ENCODE results near the gene GALNS. TPM values are rescaled to one million over a fixed set of nuclear protein-coding genes. Genes with fewer than 3 reads are reported as not detected.

GALNS gene
- total and polyA plus RNA-seq, 2 donors (not counting 3 experiments of a cell fraction or from before 2014, with no cell fraction given): 21.8 to 40.2 TPM

GRCh38 chr16:88817785-88818574, 38.8 kb downstream of the GALNS start:
- CTCF ChIA-PET: interaction anchor here (0.8 to 2.5 kb wide), 2 partner anchors 40 to 349 kb away, joined by 3 to 11 read pairs; no protein-coding TSS in a partner anchor
- H3K79me2 ChIP-seq (ENCODE audit: control insufficient read depth, insufficient read depth, low read length): no peaks in the 10 kb centered on the region
- intact Hi-C loops (cut with micrococcal nuclease): no loop called here
- no peak overlapping the region for H3K9ac ChIP-seq (replicated peaks; ENCODE audit: extremely low read depth, insufficient read depth, low read length)
- FAIRE-seq (no peak), DNase-seq (ENCODE audit: low read depth, low spot score) (no peak)
- dilution Hi-C loops (cut with MboI; ENCODE audit: extremely low pct_ligation_motif_present, low sequenced_read_pairs): no loop called here
- H3K4me3 ChIP-seq (replicated peaks in 1 of 3; ENCODE audit: insufficient read depth in 1 of 3, low read depth in 1 of 3, low read length in 3 of 3): no peak overlapping the region
- no peak overlapping the region for H3K27ac ChIP-seq (ENCODE audit: insufficient read depth, low read depth, low read length)
- H3K9me3 ChIP-seq (replicated peaks; ENCODE audit: control insufficient read depth, insufficient read depth, low read length): no peaks in the 10 kb centered on the region
- no TSS peak for BruUV-seq (replicated peaks)
- H3K9me1 ChIP-seq (replicated peaks; ENCODE audit: control insufficient read depth, extremely low read depth, insufficient read depth, low read length): no peaks in the 10 kb centered on the region
- no peak overlapping the region for H2AFZ ChIP-seq (ENCODE audit: low read depth, low read length)
- no peaks in the 10 kb centered on the region for H3K27me3 ChIP-seq (ENCODE audit: control insufficient read depth in 2 of 2, insufficient read depth in 2 of 2, low read length in 2 of 2)
- POLR2A ChIA-PET: no interaction called here
- TF ChIP-seq EZH2 (IDR thresholded peaks at IDR 0.05; ENCODE audit: borderline replicate concordance, low read depth, low read length, severe bottlenecking) (no peak), FOS (IDR thresholded peaks at IDR 0.05; ENCODE audit: borderline replicate concordance, insufficient read depth, low read length) (no peak), POLR2A (IDR thresholded peaks at IDR 0.05; ENCODE audit: low read depth, low read length) (no peak), GATA2 (IDR thresholded peaks at IDR 0.05; ENCODE audit: insufficient read depth, insufficient read length, low read depth, low read length) (no peak), MYC (IDR thresholded peaks at IDR 0.05; ENCODE audit: low read depth, low read length) (no peak)
- TF ChIP-seq, protein P1, sequence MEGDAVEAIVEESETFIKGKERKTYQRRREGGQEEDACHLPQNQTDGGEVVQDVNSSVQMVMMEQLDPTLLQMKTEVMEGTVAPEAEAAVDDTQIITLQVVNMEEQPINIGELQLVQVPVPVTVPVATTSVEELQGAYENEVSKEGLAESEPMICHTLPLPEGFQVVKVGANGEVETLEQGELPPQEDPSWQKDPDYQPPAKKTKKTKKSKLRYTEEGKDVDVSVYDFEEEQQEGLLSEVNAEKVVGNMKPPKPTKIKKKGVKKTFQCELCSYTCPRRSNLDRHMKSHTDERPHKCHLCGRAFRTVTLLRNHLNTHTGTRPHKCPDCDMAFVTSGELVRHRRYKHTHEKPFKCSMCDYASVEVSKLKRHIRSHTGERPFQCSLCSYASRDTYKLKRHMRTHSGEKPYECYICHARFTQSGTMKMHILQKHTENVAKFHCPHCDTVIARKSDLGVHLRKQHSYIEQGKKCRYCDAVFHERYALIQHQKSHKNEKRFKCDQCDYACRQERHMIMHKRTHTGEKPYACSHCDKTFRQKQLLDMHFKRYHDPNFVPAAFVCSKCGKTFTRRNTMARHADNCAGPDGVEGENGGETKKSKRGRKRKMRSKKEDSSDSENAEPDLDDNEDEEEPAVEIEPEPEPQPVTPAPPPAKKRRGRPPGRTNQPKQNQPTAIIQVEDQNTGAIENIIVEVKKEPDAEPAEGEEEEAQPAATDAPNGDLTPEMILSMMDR (IDR thresholded peaks at IDR 0.05; ENCODE audit: extremely low read depth in 1 of 2, insufficient read depth in 1 of 2, low read depth in 1 of 2, low read length in 2 of 2): no peak
- H3K4me2 ChIP-seq (ENCODE audit: insufficient read depth, low read length): no peak overlapping the region
- H3K4me1 ChIP-seq (ENCODE audit: control insufficient read depth, extremely low read depth, insufficient read depth, low read length): no peaks in the 10 kb centered on the region
- H3K36me3 ChIP-seq (ENCODE audit: control insufficient read depth in 2 of 2, extremely low read depth in 1 of 2, insufficient read depth in 2 of 2, low read length in 2 of 2): peaks cover 0 to 3% of the 10 kb centered on the region in 2 experiments
- no peaks in the 10 kb centered on the region for H4K20me1 ChIP-seq (replicated peaks; ENCODE audit: control insufficient read depth, extremely low read depth, insufficient read depth, low read length)
